GM12878 (cell line): ENCODE measurements around the gene VEPH1. TPM values are rescaled to one million over a fixed set of nuclear protein-coding genes. Genes with fewer than 3 reads are reported as not detected.

Experiments used
- ATAC-seq: fragments of 200-7000 bp; cut with Tn5 transposase; 3 replicates; pipeline ENCODE4 v1.9.1; 2020; ENCODE audit warnings: mild to moderate bottlenecking, moderate library complexity
- BruUV-seq: library from RNA; stranded (reverse); fragments of 400-500 nt; replicated peaks from 2 replicates; lab custom pipeline; 2021; lab: Mats Ljungman, UMichigan
- CTCF ChIA-PET: fragments of 300-600 bp; sonication (Branson Sonifier 250); formaldehyde crosslinking; extraction: SDS; loops from one replicate; lab custom pipeline; 2021; ENCODE audit warnings: inconsistent platforms; lab: Yijun Ruan, JAX
- POLR2A ChIA-PET: fragments of 350-600 bp; formaldehyde crosslinking; extraction: SDS; loops from one replicate; lab custom pipeline; 2021; ENCODE audit warnings: inconsistent platforms; lab: Charles Lee
- RAD21 ChIA-PET: fragments of 300-600 bp; sonication (Branson Sonifier 250); formaldehyde crosslinking; loops from one replicate; lab custom pipeline; 2023; ENCODE audit warnings: antibody characterized with exemption; ENCODE audit not compliant: unreplicated experiment; lab: Charles Lee
- SMC1A ChIA-PET: fragments of 300-600 bp; sonication (Branson Sonifier 250); formaldehyde crosslinking; loops from one replicate; lab custom pipeline; 2023; ENCODE audit not compliant: unreplicated experiment, uncharacterized antibody; lab: Charles Lee
- DNase-seq: peaks from one replicate; pipeline ENCODE4 v3.0.0-alpha.2; 2011; ENCODE audit warnings: low read depth, low spot score
- FAIRE-seq: peaks from 3 replicates; lab custom pipeline; 2011; peaks lifted over from hg19 to GRCh38; lab: Jason Lieb, UNC
- H2AFZ ChIP-seq: 2 replicates; pipeline ENCODE4 v1.6.0; 2011; ENCODE audit warnings: low read depth, low read length, control low read depth; ENCODE audit not compliant: control insufficient read depth
- H3K27ac ChIP-seq: 2 replicates; pipeline ENCODE4 v1.5.1; 2011; ENCODE audit warnings: control low read depth; ENCODE audit not compliant: control insufficient read depth, insufficient read depth
- H3K27me3 ChIP-seq, 2 experiments: replicated peaks in 1 of 2; 2 replicates each; pipeline versions ENCODE4 v1.6.0 to v1.6.1; 2011; ENCODE audit warnings: low read length in 1 of 2; ENCODE audit not compliant: control insufficient read depth in 2 of 2, insufficient read depth in 2 of 2
- H3K36me3 ChIP-seq, 2 experiments: 2 replicates each; pipeline ENCODE4 v1.5.1; 2011; ENCODE audit warnings: low read length in 1 of 2; ENCODE audit not compliant: control insufficient read depth in 2 of 2, insufficient read depth in 2 of 2
- H3K4me1 ChIP-seq: 2 replicates; pipeline ENCODE4 v1.6.1; 2011; ENCODE audit warnings: mild to moderate bottlenecking, low read length, moderate library complexity, mixed read lengths; ENCODE audit not compliant: control insufficient read depth, insufficient read depth
- H3K4me2 ChIP-seq: 2 replicates; pipeline ENCODE4 v1.6.0; 2011; ENCODE audit warnings: control low read depth; ENCODE audit not compliant: control insufficient read depth, insufficient read depth
- H3K4me3 ChIP-seq: fragments of 200-600 bp; sonication (generic); 2 replicates; pipeline ENCODE4 v1.5.1; 2016
- H3K79me2 ChIP-seq: 2 replicates; pipeline ENCODE4 v1.6.0; 2011; ENCODE audit warnings: low read length; ENCODE audit not compliant: control insufficient read depth, insufficient read depth
- H3K9ac ChIP-seq: 2 replicates; pipeline ENCODE4 v1.8.0; 2011; ENCODE audit warnings: low read length, control low read depth, mixed read lengths; ENCODE audit not compliant: control insufficient read depth, insufficient read depth
- H3K9me3 ChIP-seq: replicated peaks from 3 replicates; pipeline ENCODE4 v1.5.1; 2011; ENCODE audit warnings: mild to moderate bottlenecking, low read length; ENCODE audit not compliant: control insufficient read depth, insufficient read depth
- H4K20me1 ChIP-seq: 2 replicates; pipeline ENCODE4 v1.6.0; 2011; ENCODE audit not compliant: control insufficient read depth, insufficient read depth
- CREM ChIP-seq: IDR thresholded peaks from 2 replicates; pipeline ENCODE4 v1.6.1; 2014; ENCODE audit warnings: antibody characterized with exemption, low read depth
- ESRRA ChIP-seq: IDR thresholded peaks from 2 replicates; pipeline ENCODE4 v1.6.1; 2012; ENCODE audit warnings: mild to moderate bottlenecking, low read length, improper control_type of control experiment
- GATAD2B ChIP-seq: fragments of 450-650 bp; conservative IDR thresholded peaks from 2 replicates; pipeline ENCODE4 v1.6.1; 2017; ENCODE audit warnings: low read depth, mild to moderate bottlenecking, moderate library complexity
- HSF1 ChIP-seq: fragments of 150-350 bp; IDR thresholded peaks from 2 replicates; pipeline ENCODE4 v1.6.1; 2014; ENCODE audit warnings: mild to moderate bottlenecking, low read depth, low read length
- NBN ChIP-seq: fragments of 450-650 bp; IDR thresholded peaks from 2 replicates; pipeline ENCODE4 v1.6.1; 2016
- NFXL1 ChIP-seq: fragments of 450-650 bp; IDR thresholded peaks from 2 replicates; pipeline ENCODE4 v1.6.1; 2017; ENCODE audit warnings: antibody characterized with exemption, mild to moderate bottlenecking, borderline replicate concordance
- POU2F2 ChIP-seq: IDR thresholded peaks from 3 replicates; pipeline ENCODE4 v1.6.1; 2011; ENCODE audit warnings: low read depth, mild to moderate bottlenecking, low read length, borderline replicate concordance
- TBL1XR1 ChIP-seq: IDR thresholded peaks from 2 replicates; pipeline ENCODE4 v1.6.1; 2012; ENCODE audit warnings: low read depth, low read length, improper control_type of control experiment
- TCF12 ChIP-seq: IDR thresholded peaks from 2 replicates; pipeline ENCODE4 v1.6.1; 2011; ENCODE audit warnings: low read depth, mild to moderate bottlenecking, low read length
- ZNF217 ChIP-seq: fragments of 450-650 bp; IDR thresholded peaks from 2 replicates; pipeline ENCODE4 v1.6.1; 2017; ENCODE audit warnings: antibody characterized with exemption, mild to moderate bottlenecking
- ZNF274 ChIP-seq: IDR thresholded peaks from one replicate; pipeline ENCODE4 v1.8.0; 2011; ENCODE audit not compliant: insufficient read length, insufficient read depth
- ZNF622 ChIP-seq: fragments of 450-650 bp; IDR thresholded peaks from 2 replicates; pipeline ENCODE4 v1.6.1; 2017; ENCODE audit warnings: mild to moderate bottlenecking, inconsistent platforms
- WGBS: methylation state at CpG from one replicate; pipeline ENCODE4 v1.1.6; 2016; ENCODE audit warnings: low lambda C conversion rate; ENCODE audit not compliant: insufficient replicate concordance, insufficient coverage; ENCODE audit errors: missing lambda C conversion rate; 5-methylcytosine and 5-hydroxymethylcytosine counted together
- in situ Hi-C: fragments of 300-500 bp; cut with MboI; formaldehyde crosslinking; loops from 9 replicates; pipeline ENCODE4 v1.14.3; 2018; ENCODE audit warnings: mixed read lengths
- intact Hi-C: fragments of 100-400 bp; cut with micrococcal nuclease; formaldehyde crosslinking; loops from one replicate; pipeline ENCODE4 v1.14.2; 2022; ENCODE audit not compliant: unreplicated experiment
- polyA plus RNA-seq, 11 experiments: library from polyadenylated mRNA; depleted of rRNA in 4 of 11; unstranded in 6 of 11; stranded (reverse) in 5 of 11; fragments of >200 nt; fragmentation: Nextera tagmentation in 4 of 11; fragmentation: Illumina TruSeq in 1 of 11; extraction: Ambion mirVana in 4 of 11; extraction: Trizol in 1 of 11; gene quantifications; 1 replicate in 1 of 11; 2 replicates in 10 of 11; pipeline versions ENCODE4 v1.2.1 to v1.2.3, GENCODE V29; 2011 to 2016; ENCODE audit warnings: inconsistent platforms in 2 of 11, missing spikeins in 2 of 11, low read depth in 1 of 11
- total RNA-seq, 4 experiments: library from RNA; depleted of rRNA in 3 of 4; stranded (reverse); fragments of >200 nt in 3 of 4; fragmentation: Illumina TruSeq in 1 of 4; extraction: Trizol in 1 of 4; gene quantifications; 2 replicates each; pipeline versions ENCODE4 v1.2.1 to v1.2.3, GENCODE V29; 2013 to 2021
- TF ChIP-seq, protein P1 (sequence below): fragments of 450-650 bp; formaldehyde crosslinking; IDR thresholded peaks from 2 replicates; pipeline ENCODE4 v1.4.0; 2020; ENCODE audit warnings: mild to moderate bottlenecking, moderate library complexity
- TF ChIP-seq, protein P2 (sequence below): fragments of 450-650 bp; IDR thresholded peaks from 2 replicates; pipeline ENCODE4 v1.6.1; 2017; ENCODE audit warnings: borderline replicate concordance

Gene VEPH1
- total and polyA plus RNA-seq, 10 of the 15 experiments (the other 5 are each of a cell fraction or from before 2014, with no cell fraction given) = 0.04 to 0.26 (median 0.17) TPM; not detected in 7

GRCh38 chr3:157241599-157241998 is 261.6 kb downstream of the VEPH1 start (continued):
- TF ChIP-seq TBL1XR1 (no peak), TCF12 (no peak), HSF1 (no peak), NFXL1 (no peak), CREM (no peak), ESRRA (no peak)
- TF ChIP-seq, protein P1, sequence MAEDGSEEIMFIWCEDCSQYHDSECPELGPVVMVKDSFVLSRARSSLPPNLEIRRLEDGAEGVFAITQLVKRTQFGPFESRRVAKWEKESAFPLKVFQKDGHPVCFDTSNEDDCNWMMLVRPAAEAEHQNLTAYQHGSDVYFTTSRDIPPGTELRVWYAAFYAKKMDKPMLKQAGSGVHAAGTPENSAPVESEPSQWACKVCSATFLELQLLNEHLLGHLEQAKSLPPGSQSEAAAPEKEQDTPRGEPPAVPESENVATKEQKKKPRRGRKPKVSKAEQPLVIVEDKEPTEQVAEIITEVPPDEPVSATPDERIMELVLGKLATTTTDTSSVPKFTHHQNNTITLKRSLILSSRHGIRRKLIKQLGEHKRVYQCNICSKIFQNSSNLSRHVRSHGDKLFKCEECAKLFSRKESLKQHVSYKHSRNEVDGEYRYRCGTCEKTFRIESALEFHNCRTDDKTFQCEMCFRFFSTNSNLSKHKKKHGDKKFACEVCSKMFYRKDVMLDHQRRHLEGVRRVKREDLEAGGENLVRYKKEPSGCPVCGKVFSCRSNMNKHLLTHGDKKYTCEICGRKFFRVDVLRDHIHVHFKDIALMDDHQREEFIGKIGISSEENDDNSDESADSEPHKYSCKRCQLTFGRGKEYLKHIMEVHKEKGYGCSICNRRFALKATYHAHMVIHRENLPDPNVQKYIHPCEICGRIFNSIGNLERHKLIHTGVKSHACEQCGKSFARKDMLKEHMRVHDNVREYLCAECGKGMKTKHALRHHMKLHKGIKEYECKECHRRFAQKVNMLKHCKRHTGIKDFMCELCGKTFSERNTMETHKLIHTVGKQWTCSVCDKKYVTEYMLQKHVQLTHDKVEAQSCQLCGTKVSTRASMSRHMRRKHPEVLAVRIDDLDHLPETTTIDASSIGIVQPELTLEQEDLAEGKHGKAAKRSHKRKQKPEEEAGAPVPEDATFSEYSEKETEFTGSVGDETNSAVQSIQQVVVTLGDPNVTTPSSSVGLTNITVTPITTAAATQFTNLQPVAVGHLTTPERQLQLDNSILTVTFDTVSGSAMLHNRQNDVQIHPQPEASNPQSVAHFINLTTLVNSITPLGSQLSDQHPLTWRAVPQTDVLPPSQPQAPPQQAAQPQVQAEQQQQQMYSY (CRISPR knock-in tag) = no peak

- ChIA-PET RAD21 (no interaction called here), CTCF (interaction anchor here (0.7 to 2.5 kb wide), 8 partner anchors 8 to 103 kb away, joined by 3 to 12 read pairs (median 4); no protein-coding TSS in a partner anchor), SMC1A (interaction anchor here (1.7 kb wide), 1 partner anchor 29 kb away, joined by 3 read pairs; no protein-coding TSS in a partner anchor), POLR2A (no interaction called here)
- Histone ChIP-seq H3K4me3 (no peak overlapping the region), H3K9me3 (no peaks in the 10 kb centered on the region), H3K27me3 (no peaks in the 10 kb centered on the region; a peak in 2 of 4 replicates), H3K79me2 (no peaks in the 10 kb centered on the region), H4K20me1 (no peaks in the 10 kb centered on the region), H3K4me1 (no peaks in the 10 kb centered on the region), H3K27ac (no peak overlapping the region), H3K36me3 (no peaks in the 10 kb centered on the region), H3K4me2 (no peak overlapping the region), H3K9ac (no peak overlapping the region), H2AFZ (no peak overlapping the region)
- 4% methylated on average over 1 of the region's 1 CpG for WGBS
- DNase-seq (no peak), FAIRE-seq (no peak), ATAC-seq (no peak)
- in situ Hi-C loops = no loop called here
- intact Hi-C loops = loop anchor here (10.0 kb wide), 1 partner anchor 254 kb away; no protein-coding TSS in a partner anchor
- no TSS peak for BruUV-seq
- TF ChIP-seq ZNF217 (no peak), GATAD2B (no peak), ZNF622 (no peak), NBN (no peak), TBL1XR1 (no peak), ZNF274 (no peak), POU2F2 (no peak)
- TF ChIP-seq, protein P2, sequence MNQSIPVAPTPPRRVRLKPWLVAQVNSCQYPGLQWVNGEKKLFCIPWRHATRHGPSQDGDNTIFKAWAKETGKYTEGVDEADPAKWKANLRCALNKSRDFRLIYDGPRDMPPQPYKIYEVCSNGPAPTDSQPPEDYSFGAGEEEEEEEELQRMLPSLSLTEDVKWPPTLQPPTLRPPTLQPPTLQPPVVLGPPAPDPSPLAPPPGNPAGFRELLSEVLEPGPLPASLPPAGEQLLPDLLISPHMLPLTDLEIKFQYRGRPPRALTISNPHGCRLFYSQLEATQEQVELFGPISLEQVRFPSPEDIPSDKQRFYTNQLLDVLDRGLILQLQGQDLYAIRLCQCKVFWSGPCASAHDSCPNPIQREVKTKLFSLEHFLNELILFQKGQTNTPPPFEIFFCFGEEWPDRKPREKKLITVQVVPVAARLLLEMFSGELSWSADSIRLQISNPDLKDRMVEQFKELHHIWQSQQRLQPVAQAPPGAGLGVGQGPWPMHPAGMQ = no peak
- TF ChIP-seq, protein P1 (CRISPR knock-in tag) = no peak
Observed at GRCh38 chr3:157240408-157240807, 262.8 kb downstream of the VEPH1 start.
